ENCODE results near the gene LMF1. TPM values are rescaled to one million over a fixed set of nuclear protein-coding genes. Genes with fewer than 3 reads are reported as not detected.
A peak's percentile ranks its signal among the peaks of the same experiment; 100 is the strongest.

Gene LMF1
- total RNA-seq, 1 donor = 35.8 TPM

- DNase-seq (ENCODE audit: insufficient read length, low spot score, missing footprints) = peak; percentile 63
- H3K4me3 ChIP-seq (ENCODE audit: insufficient read depth, low read length) = no peak overlapping the region
- no peaks in the 10 kb centered on the region for H3K79me2 ChIP-seq (ENCODE audit: insufficient read depth, low read length)
- H3K36me3 ChIP-seq (ENCODE audit: insufficient read depth, low read length) = no peaks in the 10 kb centered on the region
- no peak for TF ChIP-seq CTCF (IDR thresholded peaks at IDR 0.05; ENCODE audit: extremely low read depth, low read depth, low read length)
- peaks cover 2% of the 10 kb centered on the region for H4K20me1 ChIP-seq (ENCODE audit: insufficient read depth, low read length)
- no peak overlapping the region for H3K27ac ChIP-seq (ENCODE audit: low read depth, low read length)
- H3K27me3 ChIP-seq (ENCODE audit: insufficient read depth, low read length) = no peaks in the 10 kb centered on the region
- H3K4me1 ChIP-seq (ENCODE audit: insufficient read depth, low read length) = no peaks in the 10 kb centered on the region
- H2AFZ ChIP-seq (ENCODE audit: low read length) = no peak overlapping the region
- H3K4me2 ChIP-seq (ENCODE audit: insufficient read depth, low read length) = no peak overlapping the region
- no peaks in the 10 kb centered on the region for H3K9me3 ChIP-seq (ENCODE audit: low read depth, low read length)
Measured at GRCh38 chr16:874366-875181, 96.2 kb downstream of the LMF1 start.

GRCh38 chr16:873889-874288 lies 96.9 kb downstream of the LMF1 start:
- H3K4me3 ChIP-seq (ENCODE audit: insufficient read depth, low read length) = no peak overlapping the region
- no peak overlapping the region for H3K4me2 ChIP-seq (ENCODE audit: insufficient read depth, low read length)
- H3K79me2 ChIP-seq (ENCODE audit: insufficient read depth, low read length) = no peaks in the 10 kb centered on the region
- no peaks in the 10 kb centered on the region for H3K27me3 ChIP-seq (ENCODE audit: insufficient read depth, low read length)
- peak; percentile 68 for DNase-seq (ENCODE audit: insufficient read length, low spot score, missing footprints)
- H3K9me3 ChIP-seq (ENCODE audit: low read depth, low read length) = no peaks in the 10 kb centered on the region
- H3K36me3 ChIP-seq (ENCODE audit: insufficient read depth, low read length) = no peaks in the 10 kb centered on the region
- H4K20me1 ChIP-seq (ENCODE audit: insufficient read depth, low read length) = peaks cover 2% of the 10 kb centered on the region
- H2AFZ ChIP-seq (ENCODE audit: low read length) = no peak overlapping the region
- no peaks in the 10 kb centered on the region for H3K4me1 ChIP-seq (ENCODE audit: insufficient read depth, low read length)
- TF ChIP-seq CTCF (IDR thresholded peaks at IDR 0.05; ENCODE audit: extremely low read depth, low read depth, low read length) = no peak
- no peak overlapping the region for H3K27ac ChIP-seq (ENCODE audit: low read depth, low read length)

GRCh38 chr16:873243-873661 lies 97.5 kb downstream of the LMF1 start:
- Histone ChIP-seq H3K79me2 (ENCODE audit: insufficient read depth, low read length) (no peaks in the 10 kb centered on the region), H3K4me2 (ENCODE audit: insufficient read depth, low read length) (no peak overlapping the region), H2AFZ (ENCODE audit: low read length) (no peak overlapping the region), H3K27ac (ENCODE audit: low read depth, low read length) (no peak overlapping the region), H3K27me3 (ENCODE audit: insufficient read depth, low read length) (no peaks in the 10 kb centered on the region), H4K20me1 (ENCODE audit: insufficient read depth, low read length) (peaks cover 2% of the 10 kb centered on the region), H3K4me1 (ENCODE audit: insufficient read depth, low read length) (no peaks in the 10 kb centered on the region), H3K9me3 (ENCODE audit: low read depth, low read length) (no peaks in the 10 kb centered on the region), H3K4me3 (ENCODE audit: insufficient read depth, low read length) (no peak overlapping the region), H3K36me3 (ENCODE audit: insufficient read depth, low read length) (no peaks in the 10 kb centered on the region)
- DNase-seq (ENCODE audit: insufficient read length, low spot score, missing footprints) = peak; percentile 19
- no peak for TF ChIP-seq CTCF (IDR thresholded peaks at IDR 0.05; ENCODE audit: extremely low read depth, low read depth, low read length)

- TF ChIP-seq CTCF (IDR thresholded peaks at IDR 0.05; ENCODE audit: extremely low read depth, low read depth, low read length) = no peak
- peak; percentile 53 for DNase-seq (ENCODE audit: insufficient read length, low spot score, missing footprints)
- Histone ChIP-seq H2AFZ (ENCODE audit: low read length) (no peak overlapping the region), H3K79me2 (ENCODE audit: insufficient read depth, low read length) (no peaks in the 10 kb centered on the region), H3K4me1 (ENCODE audit: insufficient read depth, low read length) (no peaks in the 10 kb centered on the region), H3K36me3 (ENCODE audit: insufficient read depth, low read length) (no peaks in the 10 kb centered on the region), H3K4me3 (ENCODE audit: insufficient read depth, low read length) (no peak overlapping the region), H3K4me2 (ENCODE audit: insufficient read depth, low read length) (no peak overlapping the region), H4K20me1 (ENCODE audit: insufficient read depth, low read length) (peaks cover 2% of the 10 kb centered on the region), H3K9me3 (ENCODE audit: low read depth, low read length) (no peaks in the 10 kb centered on the region), H3K27me3 (ENCODE audit: insufficient read depth, low read length) (no peaks in the 10 kb centered on the region), H3K27ac (ENCODE audit: low read depth, low read length) (no peak overlapping the region)
Measured at GRCh38 chr16:872436-873242, 98.1 kb downstream of the LMF1 start.

Data from osteoblast (primary cell).